H1 (cell line): ENCODE results near the gene AK5. TPM values are rescaled to one million over a fixed set of nuclear protein-coding genes. Genes with fewer than 3 reads are reported as not detected.

Experiments used
- CTCF ChIA-PET: fragments of 300-600 bp; sonication (Branson Sonifier 250); formaldehyde crosslinking; loops from one replicate; lab custom pipeline; 2021; ENCODE audit not compliant: partially characterized antibody; lab: Charles Lee
- POLR2A ChIA-PET: fragments of 300-600 bp; sonication (Branson Sonifier 250); formaldehyde crosslinking; loops from one replicate; lab custom pipeline; 2021; ENCODE audit warnings: inconsistent platforms; ENCODE audit not compliant: partially characterized antibody; lab: Charles Lee
- DNase-seq, 2 experiments: peaks; one replicate each; pipeline versions ENCODE4 v3.0.0 to v3.0.0-alpha.2; 2010 to 2022; ENCODE audit warnings: low spot score in 2 of 2, low read depth in 1 of 2, mixed read lengths in 1 of 2
- FAIRE-seq: peaks from 2 replicates; lab custom pipeline; 2011; peaks lifted over from hg19 to GRCh38; lab: Jason Lieb, UNC
- H2AFZ ChIP-seq: 2 replicates; pipeline ENCODE4 v1.8.1; 2012; ENCODE audit warnings: low read length, inconsistent platforms
- H2AK5ac ChIP-seq: 2 replicates; pipeline ENCODE4 v1.6.1; 2013; ENCODE audit warnings: low read depth, low read length
- H2BK120ac ChIP-seq: replicated peaks from 2 replicates; pipeline ENCODE3; 2013; ENCODE audit warnings: low read depth, low read length, inconsistent platforms
- H2BK12ac ChIP-seq: 2 replicates; pipeline ENCODE4 v1.6.1; 2013; ENCODE audit warnings: low read depth, low read length
- H2BK15ac ChIP-seq: 2 replicates; pipeline ENCODE4 v1.6.1; 2013; ENCODE audit warnings: low read length
- H2BK20ac ChIP-seq: 2 replicates; pipeline ENCODE4 v1.6.1; 2013; ENCODE audit warnings: low read length
- H2BK5ac ChIP-seq: 2 replicates; pipeline ENCODE4 v1.6.1; 2013; ENCODE audit warnings: low read depth, low read length
- H3K14ac ChIP-seq: 2 replicates; pipeline ENCODE4 v1.6.1; 2013; ENCODE audit warnings: inconsistent platforms; ENCODE audit not compliant: insufficient read length
- H3K18ac ChIP-seq: 2 replicates; pipeline ENCODE4 v1.6.1; 2013; ENCODE audit warnings: low read length; ENCODE audit errors: extremely low read depth
- H3K23ac ChIP-seq: 2 replicates; pipeline ENCODE4 v1.6.1; 2013; ENCODE audit warnings: inconsistent platforms; ENCODE audit not compliant: insufficient read length
- H3K23me2 ChIP-seq: 2 replicates; pipeline ENCODE4 v1.6.1; 2013; ENCODE audit warnings: low read depth, low read length
- H3K27ac ChIP-seq: 2 replicates; pipeline ENCODE4 v1.6.1; 2011; ENCODE audit warnings: low read depth, low read length, inconsistent platforms
- H3K27me3 ChIP-seq, 4 experiments: replicated peaks in 1 of 4; 1 replicate in 1 of 4; 2 replicates in 3 of 4; pipeline versions ENCODE4 v1.6.1 to v1.8.1; 2011 to 2013; ENCODE audit warnings: low read length in 3 of 4, mild to moderate bottlenecking in 3 of 4, inconsistent platforms in 2 of 4, mixed read lengths in 2 of 4, moderate library complexity in 1 of 4; ENCODE audit not compliant: control insufficient read depth in 3 of 4, insufficient read depth in 3 of 4; ENCODE audit errors: extremely low read depth in 1 of 4
- H3K36me3 ChIP-seq, 4 experiments: 2 replicates each; pipeline versions ENCODE4 v1.6.1 to v1.8.1; 2011 to 2013; ENCODE audit warnings: mild to moderate bottlenecking in 4 of 4, low read length in 3 of 4, moderate library complexity in 2 of 4, control low read depth in 1 of 4, inconsistent platforms in 1 of 4; ENCODE audit not compliant: insufficient read depth in 4 of 4, control insufficient read depth in 2 of 4
- H3K4ac ChIP-seq: replicated peaks from 2 replicates; pipeline ENCODE3; 2013; ENCODE audit warnings: low read length, low read depth, mixed read lengths, inconsistent platforms; ENCODE audit not compliant: insufficient read length
- H3K4me1 ChIP-seq, 4 experiments: replicated peaks in 1 of 4; 1 replicate in 1 of 4; 2 replicates in 3 of 4; pipeline versions ENCODE4 v1.6.1 to v1.8.1; 2011 to 2013; ENCODE audit warnings: low read length in 3 of 4, inconsistent platforms in 2 of 4, mixed read lengths in 1 of 4; ENCODE audit not compliant: insufficient read depth in 4 of 4, control insufficient read depth in 3 of 4
- H3K4me2 ChIP-seq, 2 experiments: 2 replicates each; pipeline versions ENCODE4 v1.6.1 to v1.8.1; 2011 to 2013; ENCODE audit warnings: low read depth in 2 of 2, low read length in 2 of 2, control low read depth in 1 of 2, inconsistent platforms in 1 of 2, mild to moderate bottlenecking in 1 of 2; ENCODE audit not compliant: insufficient read depth in 1 of 2
- H3K4me3 ChIP-seq, 4 experiments: fragments of 200-600, 300-600 bp in 1 of 4; sonication (generic), shearing (Covaris generic), sonication (Bioruptor Twin) in 1 of 4; 2 replicates each; pipeline versions ENCODE4 v1.5.1 to v1.8.1; 2011 to 2016; ENCODE audit warnings: low read length in 4 of 4, low read depth in 3 of 4, control low read depth in 2 of 4, inconsistent platforms in 2 of 4, mild to moderate bottlenecking in 2 of 4, mixed read lengths in 1 of 4, moderate library complexity in 1 of 4; ENCODE audit not compliant: insufficient read depth in 2 of 4; ENCODE audit errors: extremely low read depth in 1 of 4
- H3K56ac ChIP-seq: replicated peaks from 2 replicates; pipeline ENCODE3; 2013; ENCODE audit warnings: low read depth, mild to moderate bottlenecking, mixed read lengths, low read length, inconsistent platforms; ENCODE audit not compliant: insufficient read length
- H3K79me1 ChIP-seq: 2 replicates; pipeline ENCODE4 v1.6.1; 2013; ENCODE audit warnings: low read depth, low read length, control low read depth
- H3K79me2 ChIP-seq, 2 experiments: 2 replicates each; pipeline versions ENCODE4 v1.6.1 to v1.8.1; 2012 to 2013; ENCODE audit warnings: low read length in 2 of 2, mild to moderate bottlenecking in 2 of 2, inconsistent platforms in 1 of 2; ENCODE audit not compliant: insufficient read depth in 2 of 2, control insufficient read depth in 1 of 2
- H3K9ac ChIP-seq, 4 experiments: replicated peaks in 1 of 4; 1 replicate in 1 of 4; 2 replicates in 3 of 4; pipeline versions ENCODE4 v1.6.1 to v1.8.1; 2011 to 2013; ENCODE audit warnings: low read depth in 3 of 4, low read length in 3 of 4, control low read depth in 2 of 4, mild to moderate bottlenecking in 2 of 4, moderate library complexity in 2 of 4, inconsistent platforms in 1 of 4; ENCODE audit errors: extremely low read depth in 1 of 4
- H3K9me3 ChIP-seq, 2 experiments: 2 replicates each; pipeline versions ENCODE4 v1.6.1 to v1.8.1; 2012 to 2013; ENCODE audit warnings: mild to moderate bottlenecking in 2 of 2, moderate library complexity in 2 of 2, control low read depth in 1 of 2, inconsistent platforms in 1 of 2, low read depth in 1 of 2, low read length in 1 of 2, mixed read lengths in 1 of 2; ENCODE audit not compliant: insufficient read depth in 2 of 2
- H4K20me1 ChIP-seq, 2 experiments: replicated peaks in 1 of 2; 2 replicates each; pipeline versions ENCODE3 to v1.8.1; 2011 to 2013; ENCODE audit warnings: inconsistent platforms in 2 of 2, low read length in 2 of 2, mild to moderate bottlenecking in 1 of 2; ENCODE audit not compliant: insufficient read depth in 2 of 2, control insufficient read depth in 1 of 2
- H4K5ac ChIP-seq: 2 replicates; pipeline ENCODE4 v1.6.1; 2013; ENCODE audit warnings: low read length, low read depth, mixed read lengths, inconsistent platforms; ENCODE audit not compliant: insufficient read length
- H4K8ac ChIP-seq: 2 replicates; pipeline ENCODE4 v1.8.0; 2013; ENCODE audit warnings: mild to moderate bottlenecking, moderate library complexity, low read length, inconsistent platforms; ENCODE audit not compliant: insufficient read depth; ENCODE audit errors: extremely low read depth
- H4K91ac ChIP-seq: replicated peaks from 2 replicates; pipeline ENCODE3; 2013; ENCODE audit warnings: low read length, mixed read lengths, inconsistent platforms; ENCODE audit not compliant: insufficient read length
- BACH1 ChIP-seq: IDR thresholded peaks from 2 replicates; pipeline ENCODE4 v1.6.1; 2012; ENCODE audit warnings: low read length, improper control_type of control experiment
- CEBPB ChIP-seq: IDR thresholded peaks from 2 replicates; pipeline ENCODE4 v1.6.1; 2012; ENCODE audit warnings: low read depth, low read length
- CHD1 ChIP-seq: IDR thresholded peaks from 2 replicates; pipeline ENCODE4 v1.6.1; 2012; ENCODE audit warnings: low read depth, low read length, improper control_type of control experiment
- E2F6 ChIP-seq: IDR thresholded peaks from 2 replicates; pipeline ENCODE4 v1.6.1; 2012; ENCODE audit warnings: inconsistent platforms
- NRF1 ChIP-seq: IDR thresholded peaks from 2 replicates; pipeline ENCODE4 v1.6.1; 2011; ENCODE audit warnings: mild to moderate bottlenecking, low read depth, low read length, improper control_type of control experiment
- RBBP5 ChIP-seq: IDR thresholded peaks from 2 replicates; pipeline ENCODE4 v1.7.1; 2012; ENCODE audit warnings: low read depth, mild to moderate bottlenecking, inconsistent platforms, low read length, moderate library complexity, borderline replicate concordance
- RXRA ChIP-seq: IDR thresholded peaks from 2 replicates; pipeline ENCODE4 v1.6.1; 2011; ENCODE audit warnings: low read depth, mild to moderate bottlenecking, low read length, moderate library complexity; ENCODE audit not compliant: insufficient read depth
- SIRT6 ChIP-seq: IDR thresholded peaks from one replicate; pipeline ENCODE4 v1.7.1; 2012; ENCODE audit warnings: low read length, inconsistent platforms
- SIX5 ChIP-seq: IDR thresholded peaks from 2 replicates; pipeline ENCODE4 v1.6.1; 2011; ENCODE audit warnings: mild to moderate bottlenecking, low read depth, low read length
- SRF ChIP-seq: IDR thresholded peaks from 2 replicates; pipeline ENCODE4 v1.6.1; 2011; ENCODE audit warnings: mild to moderate bottlenecking, low read depth, low read length, moderate library complexity
- TBP ChIP-seq: IDR thresholded peaks from 2 replicates; pipeline ENCODE4 v1.6.1; 2011; ENCODE audit warnings: low read depth, low read length, improper control_type of control experiment
- WGBS, 2 experiments: shearing (Covaris generic) in 1 of 2; methylation state at CpG; one replicate each; pipeline versions ENCODE4 v1.1.6 to v1.1.7; 2013 to 2015; ENCODE audit warnings: low lambda C conversion rate in 2 of 2, mixed read lengths in 2 of 2, inconsistent platforms in 1 of 2, low coverage in 1 of 2, missing lambda C conversion rate in 1 of 2; ENCODE audit not compliant: insufficient replicate concordance in 2 of 2, insufficient coverage in 1 of 2, insufficient read length in 1 of 2; ENCODE audit errors: extremely low coverage in 1 of 2, missing lambda C conversion rate in 1 of 2; 5-methylcytosine and 5-hydroxymethylcytosine counted together
- polyA plus RNA-seq, 7 experiments: library from polyadenylated mRNA; depleted of rRNA in 3 of 7; stranded (reverse) in 5 of 7; unstranded in 2 of 7; fragments of >200 nt in 5 of 7; fragments of 200-250 nt in 2 of 7; gene quantifications; 1 replicate in 5 of 7; 2 replicates in 1 of 7; 4 replicates in 1 of 7; pipeline versions ENCODE4 v1.2.1 to v1.2.3, GENCODE V29; 2011 to 2013; ENCODE audit warnings: missing spikeins in 2 of 7, mixed read lengths in 2 of 7
- total RNA-seq: library from RNA; stranded (reverse); fragmentation: NEBNext Ultra II Directional; extraction: Animal tissue kit (Norgen Biotek cat#: 25700); gene quantifications from 2 replicates; pipeline ENCODE4 v1.2.1, GENCODE V29; 2021

The AK5 gene
- total and polyA plus RNA-seq, 2 of the 8 experiments (the other 6 are each of a cell fraction or from before 2014, with no cell fraction given) = 2.0 to 7.1 TPM

DNA sequence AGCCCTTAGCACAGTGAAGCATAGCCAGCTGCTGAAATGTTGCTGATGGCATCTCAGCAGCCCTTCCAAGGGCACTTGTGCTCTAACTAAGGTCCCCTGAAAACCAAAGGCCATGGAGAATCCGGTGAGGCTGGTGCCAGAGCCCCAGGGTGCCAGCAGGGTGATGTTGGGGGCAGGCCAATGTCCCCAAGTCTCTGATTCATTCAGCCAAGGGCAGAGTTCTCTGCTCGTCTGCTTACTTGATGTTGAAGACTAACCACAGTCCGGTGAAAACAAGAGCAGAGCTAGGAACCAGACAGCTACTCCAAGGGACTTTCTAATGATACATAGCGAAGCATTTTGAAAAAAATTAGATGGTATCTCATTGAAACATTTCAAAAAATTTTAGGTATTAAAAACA, 250.8 kb downstream of the AK5 start:
- H3K4me1 ChIP-seq = no peaks in the 10 kb centered on the region
- ChIA-PET POLR2A (interaction anchor here (1.0 kb wide), 1 partner anchor 17 kb away, joined by 4 read pairs; no protein-coding TSS in a partner anchor), CTCF (interaction anchor here (0.7 to 2.8 kb wide), 24 partner anchors 9 to 1378 kb away, joined by 3 to 25 read pairs (median 4); no protein-coding TSS in a partner anchor)
- H3K23ac ChIP-seq = no peak overlapping the region
- peaks cover 0 to 3% of the 10 kb centered on the region in 2 experiments; a peak in 1 of 4 replicates for H3K9me3 ChIP-seq
- H2BK12ac ChIP-seq = no peak overlapping the region; the same call in 1 of the 2 replicates
- H3K4me3 ChIP-seq = no peak overlapping the region
- no peak overlapping the region for H4K5ac ChIP-seq
- no peak overlapping the region for H3K4ac ChIP-seq
- H3K4me2 ChIP-seq = no peak overlapping the region
- no peaks in the 10 kb centered on the region for H3K79me1 ChIP-seq
- H3K14ac ChIP-seq = no peak overlapping the region
- H4K91ac ChIP-seq = no peak overlapping the region
- H3K79me2 ChIP-seq = no peaks in the 10 kb centered on the region
- no peak overlapping the region for H2AFZ ChIP-seq
- WGBS, 2 experiments = 99% methylated on average over 4 of the region's 4 CpGs; no CpG with 5 or more reads in 1 of the 2 experiments
- no peak overlapping the region for H2BK120ac ChIP-seq
- no peak overlapping the region for H3K9ac ChIP-seq
- H3K36me3 ChIP-seq = no peaks in the 10 kb centered on the region
- no peak overlapping the region for H3K18ac ChIP-seq
- no peak overlapping the region for H2BK20ac ChIP-seq
- H3K27ac ChIP-seq = no peak overlapping the region
- no peak overlapping the region for H2BK15ac ChIP-seq
- H4K20me1 ChIP-seq = no peaks in the 10 kb centered on the region
- no peaks in the 10 kb centered on the region for H3K27me3 ChIP-seq
- FAIRE-seq (no peak), DNase-seq (no peak)
- no peak overlapping the region for H4K8ac ChIP-seq
- no peak overlapping the region for H2BK5ac ChIP-seq
- H3K23me2 ChIP-seq = no peaks in the 10 kb centered on the region; the same call in 1 of the 2 replicates
- H3K56ac ChIP-seq = no peak overlapping the region
- no peak overlapping the region for H2AK5ac ChIP-seq
- no peak for TF ChIP-seq SIRT6
- TF ChIP-seq NRF1 = no peak
- no peak for TF ChIP-seq TBP
- TF ChIP-seq SIX5 = no peak
- TF ChIP-seq BACH1 = no peak
- TF ChIP-seq CEBPB = no peak
- TF ChIP-seq SRF = no peak
- TF ChIP-seq RBBP5 = no peak
- TF ChIP-seq E2F6 = no peak
- TF ChIP-seq CHD1 = no peak
- TF ChIP-seq RXRA = no peak
